CD4-positive, alpha-beta T cell treated with Interleukin-6 for 4 hours (primary cell): ENCODE data around the gene SNX24.
A peak's percentile ranks its signal among the peaks of the same experiment; 100 is the strongest.
"Not testable (repeated sequence)": the region's sequence is repeated elsewhere in the genome, so short reads cannot be mapped to it uniquely, and the experiment has no call there.

Experiments used
- DNase-seq: peaks from one replicate; pipeline ENCODE4 v3.0.0-alpha.2; 2020; ENCODE audit warnings: mixed read lengths

Gene SNX24, protein sequence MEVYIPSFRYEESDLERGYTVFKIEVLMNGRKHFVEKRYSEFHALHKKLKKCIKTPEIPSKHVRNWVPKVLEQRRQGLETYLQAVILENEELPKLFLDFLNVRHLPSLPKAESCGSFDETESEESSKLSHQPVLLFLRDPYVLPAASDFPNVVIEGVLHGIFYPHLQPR

GRCh38 chr5:122845229-122846050, at the start of gene SNX24:
Gene SNX24, plus strand, starts transcription at chr5:122845613. Its CDS starts 21 bp downstream, at chr5:122845634.
- peak; percentile 78 for DNase-seq

DNA sequence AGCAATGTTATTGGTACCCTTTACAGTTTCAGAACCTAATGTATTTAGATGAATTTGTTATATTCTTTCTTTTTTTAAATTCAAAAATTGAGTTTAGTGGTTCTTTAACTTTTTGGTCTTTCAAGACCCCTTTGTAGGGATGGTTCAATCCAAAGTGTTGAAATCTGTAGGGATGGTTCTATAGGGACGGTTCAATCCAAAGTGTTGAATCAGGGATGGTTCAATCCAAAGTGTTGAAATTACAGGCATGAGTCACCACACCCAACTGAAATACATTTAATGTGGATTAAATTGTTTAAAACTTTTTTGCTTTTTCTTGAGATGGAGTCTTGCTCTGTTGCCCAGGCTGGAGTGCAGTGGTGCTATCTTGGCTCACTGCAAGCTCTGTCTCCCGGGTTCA, 39.9 kb upstream of the SNX24 start:
- DNase-seq: no peak

- no peak for DNase-seq
Observed at GRCh38 chr5:122810405-122810804, 35.0 kb upstream of the SNX24 start.

- DNase-seq: no peak
Observed at GRCh38 chr5:122815218-122815767, 30.1 kb upstream of the SNX24 start.

- DNase-seq: no peak
Observed at GRCh38 chr5:122816756-122817155, 28.7 kb upstream of the SNX24 start.

DNA sequence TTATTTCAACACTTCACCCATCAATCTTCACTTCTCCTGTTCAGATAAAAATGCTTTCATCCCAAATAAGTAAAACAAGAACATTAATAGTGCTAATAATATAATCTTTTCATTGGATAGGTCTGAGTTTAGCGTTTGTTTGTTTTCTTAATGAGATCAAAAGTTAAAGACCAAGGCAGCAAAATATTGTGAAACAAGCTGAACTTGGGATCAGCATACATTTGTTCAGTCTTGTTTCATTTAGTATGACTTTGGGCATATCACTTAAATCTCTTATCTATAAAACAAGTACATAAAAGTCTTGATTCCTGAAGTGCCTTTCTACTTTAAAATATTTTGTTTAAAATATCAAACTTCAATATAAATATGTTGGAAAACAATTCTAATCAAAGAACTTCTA, 13.4 kb upstream of the SNX24 start:
- DNase-seq: no peak

- DNase-seq: no peak
Observed at GRCh38 chr5:122835681-122836080, 9.7 kb upstream of the SNX24 start.

- no peak for DNase-seq
Observed at GRCh38 chr5:122836947-122837346, 8.5 kb upstream of the SNX24 start.

DNA sequence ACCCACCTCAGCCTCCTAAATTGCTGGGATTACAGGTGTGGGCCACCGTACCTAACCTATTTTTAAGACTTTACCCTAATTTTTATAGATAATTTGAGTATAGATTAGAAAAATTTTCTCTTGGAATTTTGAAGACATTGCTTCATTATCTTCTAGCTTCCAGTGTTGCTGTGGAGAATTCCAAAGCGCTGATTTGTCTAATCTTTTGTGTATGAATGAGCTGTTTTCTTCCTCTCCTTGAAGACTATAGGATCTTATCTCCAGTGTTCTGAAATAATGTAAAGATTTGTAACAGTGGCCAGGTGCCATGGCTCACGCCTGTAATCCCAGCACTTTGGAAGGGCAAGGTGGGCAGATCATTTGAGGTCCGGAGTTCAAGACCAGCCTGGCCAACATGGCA, 5.7 kb upstream of the SNX24 start:
- no peak for DNase-seq

- no peak for DNase-seq
Observed at GRCh38 chr5:122842016-122842580, 3.3 kb upstream of the SNX24 start.

DNA sequence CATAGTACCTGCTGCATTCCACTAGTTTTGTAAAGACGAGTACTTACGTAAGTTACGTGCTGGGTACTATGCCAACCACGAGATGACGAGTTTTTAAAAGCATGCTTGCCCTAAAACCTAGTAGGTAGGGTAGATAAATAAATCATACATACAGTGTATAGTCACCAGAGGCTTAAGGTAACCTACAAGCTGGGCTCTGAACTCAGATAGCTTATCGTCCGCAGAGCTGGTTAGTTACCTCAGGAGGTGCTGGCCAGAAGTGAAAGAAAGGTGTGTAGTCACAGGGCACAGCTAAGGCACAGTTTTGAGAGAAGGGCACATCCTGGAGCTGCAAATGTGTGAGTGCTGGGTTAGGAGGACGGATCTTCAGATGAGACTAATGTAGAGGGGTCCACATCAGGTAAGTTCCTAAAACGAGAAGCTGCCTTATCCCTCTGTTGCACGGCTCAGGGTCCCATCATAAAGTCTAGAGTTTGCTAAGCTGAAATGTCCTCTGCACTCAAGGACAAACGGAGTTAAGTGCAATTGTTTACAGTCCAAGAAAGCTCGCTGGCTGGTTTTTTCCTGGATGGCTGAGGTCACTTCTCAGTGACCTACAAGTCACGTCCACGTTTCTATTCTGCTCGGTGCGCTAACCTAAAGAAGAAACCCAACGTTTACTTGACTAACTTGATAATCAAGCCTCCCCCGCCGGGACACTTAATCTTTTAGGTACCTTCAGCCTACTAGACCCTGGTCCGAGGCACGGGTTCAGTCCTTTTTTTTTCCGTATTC, 1.1 kb upstream of the SNX24 start:
- DNase-seq: peak; percentile 21

GRCh38 chr5:122844910-122845228, 544 bp upstream of the SNX24 start:
- DNase-seq: peak; percentile 8

DNA sequence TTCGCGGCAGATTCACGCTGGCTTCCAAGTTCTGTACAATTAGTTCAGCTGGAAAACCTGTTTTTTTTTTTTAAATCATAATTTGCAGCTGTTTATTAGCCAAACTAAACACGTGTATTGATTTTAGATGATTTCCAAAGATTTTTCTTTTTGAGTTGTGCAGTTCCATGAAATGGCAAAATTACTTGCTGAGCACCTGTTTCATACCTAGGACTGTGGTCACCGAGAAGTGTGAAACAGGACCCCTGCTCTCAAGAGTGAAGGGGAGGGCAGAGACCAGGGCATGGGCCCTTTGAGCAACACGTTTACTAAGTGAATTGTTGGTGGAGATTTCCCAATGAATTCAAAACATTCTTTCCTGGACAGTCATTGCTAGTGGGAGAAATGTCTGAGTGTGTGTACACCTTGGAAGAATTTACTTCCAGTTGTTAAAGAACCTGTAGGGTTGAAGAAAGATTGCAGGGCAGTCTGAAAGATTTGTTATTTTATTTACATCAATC, 688 bp downstream of the SNX24 start:
- DNase-seq: no peak

DNA sequence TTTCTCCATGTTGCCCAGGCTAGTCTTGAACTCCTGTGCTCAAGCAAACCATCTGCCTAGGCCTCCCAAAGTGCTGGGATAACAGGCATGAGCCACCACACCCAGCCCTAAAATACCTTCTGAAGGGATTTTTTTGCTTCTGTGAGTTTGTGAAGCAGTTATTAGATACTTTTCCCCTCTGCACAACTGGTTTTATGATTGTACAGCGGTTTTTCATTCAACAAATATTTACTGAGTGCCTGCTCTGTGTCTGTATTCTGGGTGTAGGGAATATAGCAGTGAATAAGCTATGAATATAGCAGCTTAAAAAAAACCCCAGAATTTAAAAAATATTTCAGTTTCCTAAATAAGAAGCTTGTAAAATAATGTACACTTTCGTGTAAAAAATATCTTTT, 2.3 kb downstream of the SNX24 start:
- no peak for DNase-seq

- no peak for DNase-seq
Observed at GRCh38 chr5:122849771-122850170, 4.4 kb downstream of the SNX24 start.

GRCh38 chr5:122857538-122857937, 12.1 kb downstream of the SNX24 start:
- not testable (repeated sequence) for DNase-seq

- no peak for DNase-seq
Observed at GRCh38 chr5:122858451-122858850, 13.0 kb downstream of the SNX24 start.

- no peak for DNase-seq
Observed at GRCh38 chr5:122863240-122863639, 17.8 kb downstream of the SNX24 start.

- DNase-seq: no peak
Observed at GRCh38 chr5:122863721-122864120, 18.3 kb downstream of the SNX24 start.

- DNase-seq: no peak
Observed at GRCh38 chr5:122864400-122864799, 19.0 kb downstream of the SNX24 start.

GRCh38 chr5:122864842-122865241, 19.4 kb downstream of the SNX24 start:
- no peak for DNase-seq

DNA sequence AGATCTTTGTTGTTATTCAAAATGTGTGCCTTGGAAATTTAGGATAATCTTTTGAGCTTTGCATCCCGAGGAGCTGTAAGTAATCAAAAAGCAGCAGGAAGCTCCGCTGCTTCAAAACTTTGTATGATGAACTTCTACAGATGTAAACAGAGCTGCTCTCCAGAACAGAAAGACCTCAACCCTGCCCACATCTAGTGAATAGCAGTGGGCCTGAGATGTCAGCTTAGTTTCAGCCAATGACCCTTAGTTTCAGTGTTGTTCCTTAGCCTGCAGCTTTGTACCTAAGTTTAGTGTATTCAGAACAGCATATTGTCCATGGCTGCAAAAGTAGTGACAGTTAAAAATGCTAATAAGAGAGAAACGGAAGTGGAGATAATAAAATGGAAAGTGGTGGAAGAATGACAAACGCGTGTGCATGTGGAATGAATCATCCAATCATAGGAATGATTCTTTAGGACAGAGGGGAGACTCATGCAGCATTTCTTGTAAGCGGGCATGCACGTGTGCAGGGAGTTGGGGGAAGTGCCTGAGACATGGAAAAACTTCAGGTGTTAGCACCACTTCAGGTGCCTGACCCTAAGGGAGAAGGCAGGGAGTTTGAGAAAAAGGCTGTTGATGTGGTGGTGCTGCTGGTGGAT, 24.9 kb downstream of the SNX24 start:
- no peak for DNase-seq

DNA sequence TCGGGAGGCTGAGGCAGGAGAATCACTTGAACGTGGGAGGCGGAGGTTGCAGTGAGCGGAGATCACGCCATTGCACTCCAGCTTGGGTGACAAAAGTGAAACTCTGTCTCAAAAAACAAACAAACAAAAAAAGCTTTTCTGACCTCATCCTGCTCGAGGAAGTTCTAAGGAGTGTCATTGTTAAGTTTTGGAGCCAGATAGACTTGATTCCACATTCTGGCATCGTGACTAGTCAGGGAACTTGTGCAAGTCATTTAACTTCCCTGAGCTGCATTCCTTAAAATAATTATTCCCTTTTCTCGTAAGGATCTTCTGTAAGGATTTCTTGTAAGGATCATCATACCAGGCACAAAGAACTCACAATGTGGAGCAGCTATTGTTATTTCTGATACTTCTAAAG, 26.2 kb downstream of the SNX24 start:
- DNase-seq: no peak
